PC-9 (cell line): ENCODE data around the gene USP3. TPM values are rescaled to one million over a fixed set of nuclear protein-coding genes. Genes with fewer than 3 reads are reported as not detected.

Source experiments
- BruUV-seq: library from RNA; stranded (reverse); fragments of 400-500 nt; replicated peaks from 2 replicates; lab custom pipeline; 2021; lab: Mats Ljungman, UMichigan
- CTCF ChIA-PET: fragments of 300-600 bp; sonication (Branson Sonifier 250); formaldehyde crosslinking; loops from one replicate; lab custom pipeline; 2022; ENCODE audit warnings: antibody characterized with exemption; lab: Charles Lee
- POLR2A ChIA-PET: fragments of 300-600 bp; sonication (Branson Sonifier 250); formaldehyde crosslinking; loops from one replicate; lab custom pipeline; 2022; ENCODE audit warnings: antibody characterized with exemption; ENCODE audit not compliant: unreplicated experiment; lab: Charles Lee
- DNase-seq, 2 experiments: peaks; one replicate each; pipeline versions ENCODE4 v3.0.0 to v3.0.0-alpha.2; 2015 to 2022; ENCODE audit warnings: mixed read lengths in 1 of 2
- H2AFZ ChIP-seq: fragments of 200-600 bp; sonication (generic); 2 replicates; pipeline ENCODE4 v1.8.1; 2017; ENCODE audit warnings: antibody characterized with exemption
- H3F3A ChIP-seq: fragments of 200-600 bp; sonication (generic); 2 replicates; pipeline ENCODE4 v1.8.1; 2017; ENCODE audit warnings: antibody characterized with exemption, mild to moderate bottlenecking, low read depth; ENCODE audit not compliant: insufficient read depth
- H3K27ac ChIP-seq: fragments of 200-600 bp; sonication (generic); 2 replicates; pipeline ENCODE4 v1.6.1; 2016; ENCODE audit warnings: mixed run types
- H3K27me3 ChIP-seq: fragments of 200-600 bp; sonication (generic); 2 replicates; pipeline ENCODE4 v1.6.1; 2016; ENCODE audit warnings: low read depth, mixed run types; ENCODE audit not compliant: insufficient read depth
- H3K36me3 ChIP-seq: fragments of 200-600 bp; sonication (generic); 2 replicates; pipeline ENCODE4 v1.6.1; 2016; ENCODE audit warnings: low read depth, mixed run types
- H3K4me1 ChIP-seq: fragments of 200-600 bp; sonication (generic); replicated peaks from 2 replicates; pipeline ENCODE4 v1.6.1; 2016; ENCODE audit warnings: mixed run types; ENCODE audit not compliant: insufficient read depth
- H3K4me2 ChIP-seq: fragments of 200-600 bp; sonication (generic); 2 replicates; pipeline ENCODE4 v1.6.1; 2017; ENCODE audit warnings: mixed run types
- H3K4me3 ChIP-seq: fragments of 200-600 bp; sonication (generic); 2 replicates; pipeline ENCODE4 v1.6.1; 2016; ENCODE audit warnings: mixed run types
- H3K79me2 ChIP-seq: fragments of 200-600 bp; sonication (generic); 2 replicates; pipeline ENCODE4 v1.6.1; 2017; ENCODE audit warnings: low read depth, mixed run types
- H3K9me2 ChIP-seq: fragments of 200-600 bp; sonication (generic); 2 replicates; pipeline ENCODE4 v1.8.1; 2017; ENCODE audit warnings: mild to moderate bottlenecking; ENCODE audit not compliant: insufficient read depth
- H3K9me3 ChIP-seq: fragments of 200-600 bp; sonication (generic); 2 replicates; pipeline ENCODE4 v1.8.1; 2016; ENCODE audit warnings: low read depth; ENCODE audit not compliant: insufficient read depth
- H4K20me1 ChIP-seq: fragments of 200-600 bp; sonication (generic); 2 replicates; pipeline ENCODE4 v1.8.1; 2017; ENCODE audit not compliant: insufficient read depth
- EZH2 ChIP-seq: fragments of 200-600 bp; sonication (generic); IDR thresholded peaks from 2 replicates; pipeline ENCODE4 v1.8.0; 2017; ENCODE audit warnings: antibody characterized with exemption, low read depth
- intact Hi-C: fragments of 100-400 bp; cut with micrococcal nuclease; formaldehyde crosslinking; loops from one replicate; pipeline ENCODE4 v1.10.0; 2022; ENCODE audit not compliant: unreplicated experiment
- total RNA-seq: library from RNA; stranded (reverse); gene quantifications from 2 replicates; pipeline ENCODE4 v1.2.3, GENCODE V29; 2021
- TF ChIP-seq, protein P1 (sequence below): fragments of 200-600 bp; sonication (generic); conservative IDR thresholded peaks from 2 replicates; pipeline ENCODE4 v1.6.1; 2017; ENCODE audit warnings: mixed run types, antibody characterized with exemption, mild to moderate bottlenecking, moderate library complexity

The USP3 gene
- total RNA-seq, 1 experiment from 2014 or later: 57.5 TPM

DNA sequence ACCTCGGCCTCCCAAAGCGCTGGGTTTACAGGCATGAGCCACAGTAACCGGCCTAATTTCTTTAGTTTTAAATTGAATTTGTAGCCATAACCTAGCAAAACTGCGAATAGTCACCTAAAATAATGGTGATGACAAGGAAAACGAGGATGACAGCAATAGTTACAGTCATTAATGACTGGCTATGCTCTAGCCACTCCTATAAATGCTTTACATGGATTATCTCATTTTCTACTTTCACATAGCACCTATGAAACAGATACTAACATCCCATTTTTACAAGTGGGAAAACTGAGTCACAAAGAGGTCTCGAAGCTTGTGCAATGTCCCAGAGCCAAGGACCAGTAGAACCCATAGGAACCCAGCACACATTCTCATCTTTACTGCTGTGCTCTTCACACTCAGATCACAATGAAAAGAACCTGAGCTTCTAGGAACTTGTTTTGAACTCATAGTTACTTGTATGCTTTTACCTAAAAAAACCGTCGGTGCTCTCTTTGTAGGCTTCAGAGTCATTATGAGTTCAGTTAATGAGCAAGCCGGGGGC is 132.2 kb downstream of the USP3 start:
- Histone ChIP-seq H3K36me3 (peaks cover 6% of the 10 kb centered on the region; the same call in 1 of the 2 replicates), H3K9me3 (no peaks in the 10 kb centered on the region), H3K9me2 (no peaks in the 10 kb centered on the region), H4K20me1 (no peaks in the 10 kb centered on the region), H3K4me3 (no peak overlapping the region), H3K27me3 (no peaks in the 10 kb centered on the region), H3K79me2 (no peaks in the 10 kb centered on the region), H3F3A (no peaks in the 10 kb centered on the region), H2AFZ (no peak overlapping the region), H3K27ac (no peak overlapping the region), H3K4me1 (no peaks in the 10 kb centered on the region), H3K4me2 (no peak overlapping the region)
- intact Hi-C loops: no loop called here
- CTCF ChIA-PET: no interaction called here
- no TSS peak for BruUV-seq
- TF ChIP-seq EZH2: no peak
- TF ChIP-seq, protein P1, sequence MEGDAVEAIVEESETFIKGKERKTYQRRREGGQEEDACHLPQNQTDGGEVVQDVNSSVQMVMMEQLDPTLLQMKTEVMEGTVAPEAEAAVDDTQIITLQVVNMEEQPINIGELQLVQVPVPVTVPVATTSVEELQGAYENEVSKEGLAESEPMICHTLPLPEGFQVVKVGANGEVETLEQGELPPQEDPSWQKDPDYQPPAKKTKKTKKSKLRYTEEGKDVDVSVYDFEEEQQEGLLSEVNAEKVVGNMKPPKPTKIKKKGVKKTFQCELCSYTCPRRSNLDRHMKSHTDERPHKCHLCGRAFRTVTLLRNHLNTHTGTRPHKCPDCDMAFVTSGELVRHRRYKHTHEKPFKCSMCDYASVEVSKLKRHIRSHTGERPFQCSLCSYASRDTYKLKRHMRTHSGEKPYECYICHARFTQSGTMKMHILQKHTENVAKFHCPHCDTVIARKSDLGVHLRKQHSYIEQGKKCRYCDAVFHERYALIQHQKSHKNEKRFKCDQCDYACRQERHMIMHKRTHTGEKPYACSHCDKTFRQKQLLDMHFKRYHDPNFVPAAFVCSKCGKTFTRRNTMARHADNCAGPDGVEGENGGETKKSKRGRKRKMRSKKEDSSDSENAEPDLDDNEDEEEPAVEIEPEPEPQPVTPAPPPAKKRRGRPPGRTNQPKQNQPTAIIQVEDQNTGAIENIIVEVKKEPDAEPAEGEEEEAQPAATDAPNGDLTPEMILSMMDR: no peak
- POLR2A ChIA-PET: interaction anchor here (0.6 kb wide), 1 partner anchor 27 kb away, joined by 3 read pairs; no protein-coding TSS in a partner anchor
- no peak for DNase-seq

DNA sequence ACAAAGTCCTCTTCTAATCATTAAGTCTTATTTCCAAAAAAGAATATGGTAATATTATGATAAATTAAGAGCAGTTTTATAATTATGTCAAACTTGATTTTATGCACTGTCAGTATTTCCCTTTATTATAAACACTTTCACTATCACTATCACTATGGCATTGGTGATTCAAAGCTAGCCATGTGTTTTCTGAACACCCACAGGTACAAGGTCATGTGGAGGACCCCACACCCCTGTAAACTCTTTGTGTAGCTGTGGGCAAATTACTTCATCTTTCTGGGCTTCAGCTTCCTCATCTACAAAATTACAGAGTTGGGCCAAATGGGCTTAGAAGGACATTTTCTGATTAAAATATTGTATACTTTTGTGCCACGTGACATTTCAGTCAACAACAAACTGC is 134.4 kb downstream of the USP3 start:
- no TSS peak for BruUV-seq
- no peaks in the 10 kb centered on the region for H4K20me1 ChIP-seq
- DNase-seq: no peak
- no peaks in the 10 kb centered on the region for H3K9me2 ChIP-seq
- no peaks in the 10 kb centered on the region for H3K27me3 ChIP-seq
- H3K27ac ChIP-seq: no peak overlapping the region
- no peak overlapping the region for H3K4me3 ChIP-seq
- H3K36me3 ChIP-seq: peaks cover 6% of the 10 kb centered on the region; the same call in 1 of the 2 replicates
- H3K4me1 ChIP-seq: no peaks in the 10 kb centered on the region
- ChIA-PET POLR2A (interaction anchor here (0.6 kb wide), 1 partner anchor 1162 kb away, joined by 3 read pairs; no protein-coding TSS in a partner anchor), CTCF (no interaction called here)
- H3K79me2 ChIP-seq: no peaks in the 10 kb centered on the region
- H3K4me2 ChIP-seq: no peak overlapping the region
- TF ChIP-seq, protein P1: no peak
- no peak for TF ChIP-seq EZH2
- H3F3A ChIP-seq: no peaks in the 10 kb centered on the region
- H2AFZ ChIP-seq: no peak overlapping the region
- intact Hi-C loops: no loop called here
- H3K9me3 ChIP-seq: no peaks in the 10 kb centered on the region

DNA sequence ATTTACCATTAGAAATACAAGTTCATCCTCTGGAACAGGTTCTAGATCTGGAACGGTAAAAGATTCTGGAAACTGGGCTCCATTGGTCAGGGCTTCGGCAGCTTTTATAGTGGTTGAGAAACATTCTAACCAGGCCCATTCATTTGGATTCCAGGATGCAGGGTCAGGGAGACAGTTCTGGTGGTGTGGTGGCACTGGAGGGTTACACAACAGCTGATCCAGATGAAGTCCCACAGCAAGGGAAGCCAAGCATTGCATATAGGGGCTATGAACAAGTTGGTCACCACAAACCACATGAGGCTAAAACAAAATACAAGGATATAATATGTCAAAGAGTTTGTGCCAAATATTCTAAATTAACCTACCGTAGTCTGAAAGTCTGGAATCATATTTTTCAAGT is 135.8 kb downstream of the USP3 start:
- H3K36me3 ChIP-seq: peaks cover 3% of the 10 kb centered on the region; the same call in 1 of the 2 replicates
- no peak overlapping the region for H3K4me2 ChIP-seq
- ChIA-PET POLR2A (no interaction called here), CTCF (no interaction called here)
- H2AFZ ChIP-seq: no peak overlapping the region
- no peak for DNase-seq
- no peak overlapping the region for H3K27ac ChIP-seq
- H3K9me2 ChIP-seq: no peaks in the 10 kb centered on the region
- no TSS peak for BruUV-seq
- no peaks in the 10 kb centered on the region for H3K9me3 ChIP-seq
- no peaks in the 10 kb centered on the region for H4K20me1 ChIP-seq
- no peak overlapping the region for H3K4me3 ChIP-seq
- H3K4me1 ChIP-seq: no peaks in the 10 kb centered on the region
- H3K27me3 ChIP-seq: no peaks in the 10 kb centered on the region
- intact Hi-C loops: no loop called here
- H3F3A ChIP-seq: no peaks in the 10 kb centered on the region
- TF ChIP-seq EZH2: no peak
- TF ChIP-seq, protein P1: no peak
- H3K79me2 ChIP-seq: no peaks in the 10 kb centered on the region

Other genes starting within 250 kb of the USP3 start
- gene APH1B, start 227.0 kb upstream of the USP3 start, total RNA-seq: 4.9 and 5.8 TPM in 2 replicates
- 3.8 and 4.6 TPM in 2 replicates for gene CA12, start 122.7 kb upstream of the USP3 start, total RNA-seq
- 0.17 and 0.88 TPM in 2 replicates for gene FBXL22, start 92.8 kb downstream of the USP3 start, total RNA-seq